GM12878 (cell line): ENCODE data around the gene WHRN. TPM values are rescaled to one million over a fixed set of nuclear protein-coding genes. Genes with fewer than 3 reads are reported as not detected.

Experiments
- ATAC-seq: fragments of 200-7000 bp; cut with Tn5 transposase; 3 replicates; pipeline ENCODE4 v1.9.1; 2020; ENCODE audit warnings: mild to moderate bottlenecking, moderate library complexity
- BruUV-seq: library from RNA; stranded (reverse); fragments of 400-500 nt; replicated peaks from 2 replicates; lab custom pipeline; 2021; lab: Mats Ljungman, UMichigan
- CTCF ChIA-PET: fragments of 300-600 bp; sonication (Branson Sonifier 250); formaldehyde crosslinking; extraction: SDS; loops from one replicate; lab custom pipeline; 2021; ENCODE audit warnings: inconsistent platforms; lab: Yijun Ruan, JAX
- POLR2A ChIA-PET: fragments of 350-600 bp; formaldehyde crosslinking; extraction: SDS; loops from one replicate; lab custom pipeline; 2021; ENCODE audit warnings: inconsistent platforms; lab: Charles Lee
- RAD21 ChIA-PET: fragments of 300-600 bp; sonication (Branson Sonifier 250); formaldehyde crosslinking; loops from one replicate; lab custom pipeline; 2023; ENCODE audit warnings: antibody characterized with exemption; ENCODE audit not compliant: unreplicated experiment; lab: Charles Lee
- SMC1A ChIA-PET: fragments of 300-600 bp; sonication (Branson Sonifier 250); formaldehyde crosslinking; loops from one replicate; lab custom pipeline; 2023; ENCODE audit not compliant: unreplicated experiment, uncharacterized antibody; lab: Charles Lee
- DNase-seq: peaks from one replicate; pipeline ENCODE4 v3.0.0-alpha.2; 2011; ENCODE audit warnings: low read depth, low spot score
- FAIRE-seq: peaks from 3 replicates; lab custom pipeline; 2011; peaks lifted over from hg19 to GRCh38; lab: Jason Lieb, UNC
- H2AFZ ChIP-seq: 2 replicates; pipeline ENCODE4 v1.6.0; 2011; ENCODE audit warnings: low read depth, low read length, control low read depth; ENCODE audit not compliant: control insufficient read depth
- H3K27ac ChIP-seq: 2 replicates; pipeline ENCODE4 v1.5.1; 2011; ENCODE audit warnings: control low read depth; ENCODE audit not compliant: control insufficient read depth, insufficient read depth
- H3K27me3 ChIP-seq, 2 experiments: replicated peaks in 1 of 2; 2 replicates each; pipeline versions ENCODE4 v1.6.0 to v1.6.1; 2011; ENCODE audit warnings: low read length in 1 of 2; ENCODE audit not compliant: control insufficient read depth in 2 of 2, insufficient read depth in 2 of 2
- H3K36me3 ChIP-seq, 2 experiments: 2 replicates each; pipeline ENCODE4 v1.5.1; 2011; ENCODE audit warnings: low read length in 1 of 2; ENCODE audit not compliant: control insufficient read depth in 2 of 2, insufficient read depth in 2 of 2
- H3K4me1 ChIP-seq: 2 replicates; pipeline ENCODE4 v1.6.1; 2011; ENCODE audit warnings: mild to moderate bottlenecking, low read length, moderate library complexity, mixed read lengths; ENCODE audit not compliant: control insufficient read depth, insufficient read depth
- H3K4me2 ChIP-seq: 2 replicates; pipeline ENCODE4 v1.6.0; 2011; ENCODE audit warnings: control low read depth; ENCODE audit not compliant: control insufficient read depth, insufficient read depth
- H3K4me3 ChIP-seq: fragments of 200-600 bp; sonication (generic); 2 replicates; pipeline ENCODE4 v1.5.1; 2016
- H3K79me2 ChIP-seq: 2 replicates; pipeline ENCODE4 v1.6.0; 2011; ENCODE audit warnings: low read length; ENCODE audit not compliant: control insufficient read depth, insufficient read depth
- H3K9ac ChIP-seq: 2 replicates; pipeline ENCODE4 v1.8.0; 2011; ENCODE audit warnings: low read length, control low read depth, mixed read lengths; ENCODE audit not compliant: control insufficient read depth, insufficient read depth
- H3K9me3 ChIP-seq: replicated peaks from 3 replicates; pipeline ENCODE4 v1.5.1; 2011; ENCODE audit warnings: mild to moderate bottlenecking, low read length; ENCODE audit not compliant: control insufficient read depth, insufficient read depth
- H4K20me1 ChIP-seq: 2 replicates; pipeline ENCODE4 v1.6.0; 2011; ENCODE audit not compliant: control insufficient read depth, insufficient read depth
- ETV6 ChIP-seq, 2 experiments: fragments of 450-650 bp in 1 of 2; IDR thresholded peaks in 1 of 2; conservative IDR thresholded peaks in 1 of 2; 2 replicates each; pipeline ENCODE4 v1.6.1; 2014; ENCODE audit warnings: antibody characterized with exemption in 1 of 2, borderline replicate concordance in 1 of 2, low read depth in 1 of 2, mild to moderate bottlenecking in 1 of 2, moderate library complexity in 1 of 2
- MYC ChIP-seq: IDR thresholded peaks from 2 replicates; pipeline ENCODE4 v1.6.1; 2011; ENCODE audit warnings: mild to moderate bottlenecking, low read length, moderate library complexity, inconsistent platforms; ENCODE audit not compliant: insufficient read depth, insufficient replicate concordance, insufficient read length, severe bottlenecking
- SIN3A ChIP-seq: IDR thresholded peaks from 2 replicates; pipeline ENCODE4 v1.6.1; 2012; ENCODE audit warnings: low read depth, low read length, improper control_type of control experiment
- SREBF1 ChIP-seq: IDR thresholded peaks from 2 replicates; pipeline ENCODE4 v1.6.1; 2012; ENCODE audit warnings: mild to moderate bottlenecking, low read length
- SREBF2 ChIP-seq: IDR thresholded peaks from 2 replicates; pipeline ENCODE4 v1.6.1; 2012; ENCODE audit warnings: mild to moderate bottlenecking, low read length
- STAT1 ChIP-seq: fragments of 450-650 bp; conservative IDR thresholded peaks from 2 replicates; pipeline ENCODE4 v1.6.1; 2014; ENCODE audit warnings: antibody characterized with exemption, mild to moderate bottlenecking
- ZNF384 ChIP-seq: IDR thresholded peaks from 2 replicates; pipeline ENCODE4 v1.6.1; 2012; ENCODE audit warnings: low read depth, mild to moderate bottlenecking, low read length, improper control_type of control experiment, borderline replicate concordance
- WGBS: methylation state at CpG from one replicate; pipeline ENCODE4 v1.1.6; 2016; ENCODE audit warnings: low lambda C conversion rate; ENCODE audit not compliant: insufficient replicate concordance, insufficient coverage; ENCODE audit errors: missing lambda C conversion rate; 5-methylcytosine and 5-hydroxymethylcytosine counted together
- in situ Hi-C: fragments of 300-500 bp; cut with MboI; formaldehyde crosslinking; loops from 9 replicates; pipeline ENCODE4 v1.14.3; 2018; ENCODE audit warnings: mixed read lengths
- intact Hi-C: fragments of 100-400 bp; cut with micrococcal nuclease; formaldehyde crosslinking; loops from one replicate; pipeline ENCODE4 v1.14.2; 2022; ENCODE audit not compliant: unreplicated experiment
- polyA plus RNA-seq, 11 experiments: library from polyadenylated mRNA; depleted of rRNA in 4 of 11; unstranded in 6 of 11; stranded (reverse) in 5 of 11; fragments of >200 nt; fragmentation: Nextera tagmentation in 4 of 11; fragmentation: Illumina TruSeq in 1 of 11; extraction: Ambion mirVana in 4 of 11; extraction: Trizol in 1 of 11; gene quantifications; 1 replicate in 1 of 11; 2 replicates in 10 of 11; pipeline versions ENCODE4 v1.2.1 to v1.2.3, GENCODE V29; 2011 to 2016; ENCODE audit warnings: inconsistent platforms in 2 of 11, missing spikeins in 2 of 11, low read depth in 1 of 11
- total RNA-seq, 4 experiments: library from RNA; depleted of rRNA in 3 of 4; stranded (reverse); fragments of >200 nt in 3 of 4; fragmentation: Illumina TruSeq in 1 of 4; extraction: Trizol in 1 of 4; gene quantifications; 2 replicates each; pipeline versions ENCODE4 v1.2.1 to v1.2.3, GENCODE V29; 2013 to 2021
- TF ChIP-seq, protein P1 (sequence below): fragments of 450-650 bp; conservative IDR thresholded peaks from 2 replicates; pipeline ENCODE4 v1.6.1; 2017; ENCODE audit warnings: mild to moderate bottlenecking, moderate library complexity
- TF ChIP-seq, protein P2 (sequence below), 3 experiments: IDR thresholded peaks in 2 of 3; conservative IDR thresholded peaks in 1 of 3; 2 replicates each; pipeline ENCODE4 v1.5.1; 2011; ENCODE audit warnings: low read depth in 3 of 3, low read length in 3 of 3, mild to moderate bottlenecking in 3 of 3, control low read depth in 2 of 3, moderate library complexity in 2 of 3, inconsistent platforms in 1 of 3, mixed read lengths in 1 of 3; ENCODE audit not compliant: control insufficient read depth in 2 of 3, insufficient read depth in 1 of 3; ENCODE audit errors: extremely low read depth in 1 of 3
- TF ChIP-seq, protein P3 (sequence below): fragments of 450-650 bp; IDR thresholded peaks from 2 replicates; pipeline ENCODE4 v1.6.1; 2016; ENCODE audit warnings: mild to moderate bottlenecking

The WHRN gene
- total and polyA plus RNA-seq, 10 of the 15 experiments (the other 5 are each of a cell fraction or from before 2014, with no cell fraction given) = 0.04 to 18.2 (median 0.68) TPM; not detected in 1

DNA sequence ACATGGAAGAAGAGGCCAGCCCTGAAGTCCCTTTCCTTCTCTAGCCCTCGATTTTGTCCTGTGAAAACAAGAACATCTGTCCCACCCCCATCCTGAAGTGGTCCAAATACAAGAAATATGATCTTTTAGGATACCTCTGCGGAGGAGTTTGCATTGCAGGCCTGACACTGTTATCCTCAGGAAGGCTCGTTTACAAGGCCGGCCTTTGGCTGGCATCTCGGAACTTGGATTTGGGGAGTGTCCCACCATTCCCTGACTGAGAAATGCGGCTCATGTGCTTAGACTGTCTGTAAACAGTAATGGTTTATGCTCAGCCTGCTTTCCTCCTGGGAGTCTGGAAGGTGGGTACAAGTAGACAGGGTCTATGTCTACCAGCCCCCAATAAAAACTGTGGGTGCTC, 26.4 kb downstream of the WHRN start:
- ChIA-PET RAD21 (no interaction called here), POLR2A (no interaction called here), CTCF (no interaction called here)
- H3K4me2 ChIP-seq = no peak overlapping the region
- H3K4me3 ChIP-seq = no peak overlapping the region
- H3K36me3 ChIP-seq = peaks cover 0 to 4% of the 10 kb centered on the region in 2 experiments; a peak in 1 of 4 replicates
- no peaks in the 10 kb centered on the region for H3K4me1 ChIP-seq
- ATAC-seq = no peak
- H2AFZ ChIP-seq = no peak overlapping the region
- in situ Hi-C loops = no loop called here
- H3K9me3 ChIP-seq = no peaks in the 10 kb centered on the region
- H4K20me1 ChIP-seq = no peaks in the 10 kb centered on the region
- no peak for DNase-seq
- no peak overlapping the region for H3K27ac ChIP-seq
- H3K79me2 ChIP-seq = no peaks in the 10 kb centered on the region
- peaks cover 0 to 3% of the 10 kb centered on the region in 2 experiments; a peak in 3 of 4 replicates for H3K27me3 ChIP-seq
- H3K9ac ChIP-seq = no peak overlapping the region
- 45% methylated on average over 6 of the region's 6 CpGs for WGBS
- no peak for TF ChIP-seq SREBF1
- TF ChIP-seq, all 136 proteins: peak for 0
- SMC1A ChIA-PET = no interaction called here
- BruUV-seq = no TSS peak
- no peak for FAIRE-seq
- intact Hi-C loops = no loop called here

DNA sequence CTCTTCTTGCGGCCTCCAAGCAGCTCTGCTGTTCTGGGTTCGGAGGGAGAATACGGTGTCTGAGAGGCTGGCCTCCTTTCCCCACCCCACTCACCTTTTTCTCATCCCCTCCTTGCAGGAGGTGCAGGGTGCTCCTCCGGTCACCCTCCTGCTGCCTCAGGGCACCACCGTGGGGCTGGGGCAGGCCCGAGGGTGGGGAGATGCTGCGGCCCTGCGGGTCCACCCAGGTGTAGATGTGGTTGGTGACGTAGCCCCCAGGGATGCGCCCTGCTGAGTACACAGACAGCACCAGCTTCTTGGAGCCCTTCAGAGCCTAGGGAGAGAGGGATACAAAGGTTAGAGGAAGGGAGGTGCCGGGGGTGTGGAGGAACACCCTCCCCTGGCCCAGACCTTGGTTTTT, 26.8 kb downstream of the WHRN start:
- intact Hi-C loops = no loop called here
- Histone ChIP-seq H3K9me3 (no peaks in the 10 kb centered on the region), H3K79me2 (no peaks in the 10 kb centered on the region), H4K20me1 (no peaks in the 10 kb centered on the region), H3K9ac (no peak overlapping the region), H3K27ac (no peak overlapping the region), H3K36me3 (peaks cover 0 to 4% of the 10 kb centered on the region in 2 experiments; a peak in 1 of 4 replicates), H3K4me1 (no peaks in the 10 kb centered on the region), H3K4me3 (no peak overlapping the region), H3K27me3 (peaks cover 0 to 3% of the 10 kb centered on the region in 2 experiments; a peak in 3 of 4 replicates), H2AFZ (no peak overlapping the region), H3K4me2 (no peak overlapping the region)
- ATAC-seq (no peak), FAIRE-seq (no peak), DNase-seq (no peak)
- BruUV-seq = no TSS peak
- ChIA-PET CTCF (no interaction called here), SMC1A (no interaction called here), RAD21 (no interaction called here), POLR2A (no interaction called here)
- in situ Hi-C loops = no loop called here
- 74% methylated on average over 11 of the region's 11 CpGs for WGBS
- TF ChIP-seq MYC (no peak), ZNF384 (no peak), ETV6 (conservative IDR thresholded peaks at IDR 0.05 in 1 of 2, IDR thresholded peaks at IDR 0.05 in 1 of 2; ENCODE audit: borderline replicate concordance in 1 of 2, low read depth in 1 of 2) (no peak), SIN3A (no peak), STAT1 (no peak), SREBF2 (no peak)
- TF ChIP-seq, protein P1, sequence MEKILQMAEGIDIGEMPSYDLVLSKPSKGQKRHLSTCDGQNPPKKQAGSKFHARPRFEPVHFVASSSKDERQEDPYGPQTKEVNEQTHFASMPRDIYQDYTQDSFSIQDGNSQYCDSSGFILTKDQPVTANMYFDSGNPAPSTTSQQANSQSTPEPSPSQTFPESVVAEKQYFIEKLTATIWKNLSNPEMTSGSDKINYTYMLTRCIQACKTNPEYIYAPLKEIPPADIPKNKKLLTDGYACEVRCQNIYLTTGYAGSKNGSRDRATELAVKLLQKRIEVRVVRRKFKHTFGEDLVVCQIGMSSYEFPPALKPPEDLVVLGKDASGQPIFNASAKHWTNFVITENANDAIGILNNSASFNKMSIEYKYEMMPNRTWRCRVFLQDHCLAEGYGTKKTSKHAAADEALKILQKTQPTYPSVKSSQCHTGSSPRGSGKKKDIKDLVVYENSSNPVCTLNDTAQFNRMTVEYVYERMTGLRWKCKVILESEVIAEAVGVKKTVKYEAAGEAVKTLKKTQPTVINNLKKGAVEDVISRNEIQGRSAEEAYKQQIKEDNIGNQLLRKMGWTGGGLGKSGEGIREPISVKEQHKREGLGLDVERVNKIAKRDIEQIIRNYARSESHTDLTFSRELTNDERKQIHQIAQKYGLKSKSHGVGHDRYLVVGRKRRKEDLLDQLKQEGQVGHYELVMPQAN = no peak
- TF ChIP-seq, protein P2, sequence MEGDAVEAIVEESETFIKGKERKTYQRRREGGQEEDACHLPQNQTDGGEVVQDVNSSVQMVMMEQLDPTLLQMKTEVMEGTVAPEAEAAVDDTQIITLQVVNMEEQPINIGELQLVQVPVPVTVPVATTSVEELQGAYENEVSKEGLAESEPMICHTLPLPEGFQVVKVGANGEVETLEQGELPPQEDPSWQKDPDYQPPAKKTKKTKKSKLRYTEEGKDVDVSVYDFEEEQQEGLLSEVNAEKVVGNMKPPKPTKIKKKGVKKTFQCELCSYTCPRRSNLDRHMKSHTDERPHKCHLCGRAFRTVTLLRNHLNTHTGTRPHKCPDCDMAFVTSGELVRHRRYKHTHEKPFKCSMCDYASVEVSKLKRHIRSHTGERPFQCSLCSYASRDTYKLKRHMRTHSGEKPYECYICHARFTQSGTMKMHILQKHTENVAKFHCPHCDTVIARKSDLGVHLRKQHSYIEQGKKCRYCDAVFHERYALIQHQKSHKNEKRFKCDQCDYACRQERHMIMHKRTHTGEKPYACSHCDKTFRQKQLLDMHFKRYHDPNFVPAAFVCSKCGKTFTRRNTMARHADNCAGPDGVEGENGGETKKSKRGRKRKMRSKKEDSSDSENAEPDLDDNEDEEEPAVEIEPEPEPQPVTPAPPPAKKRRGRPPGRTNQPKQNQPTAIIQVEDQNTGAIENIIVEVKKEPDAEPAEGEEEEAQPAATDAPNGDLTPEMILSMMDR (IDR thresholded peaks at IDR 0.05 in 2 of 3, conservative IDR thresholded peaks at IDR 0.05 in 1 of 3; ENCODE audit: control insufficient read depth in 2 of 3, extremely low read depth in 1 of 3, insufficient read depth in 1 of 3, low read depth in 3 of 3, low read length in 3 of 3) = no peak
- TF ChIP-seq, protein P3, sequence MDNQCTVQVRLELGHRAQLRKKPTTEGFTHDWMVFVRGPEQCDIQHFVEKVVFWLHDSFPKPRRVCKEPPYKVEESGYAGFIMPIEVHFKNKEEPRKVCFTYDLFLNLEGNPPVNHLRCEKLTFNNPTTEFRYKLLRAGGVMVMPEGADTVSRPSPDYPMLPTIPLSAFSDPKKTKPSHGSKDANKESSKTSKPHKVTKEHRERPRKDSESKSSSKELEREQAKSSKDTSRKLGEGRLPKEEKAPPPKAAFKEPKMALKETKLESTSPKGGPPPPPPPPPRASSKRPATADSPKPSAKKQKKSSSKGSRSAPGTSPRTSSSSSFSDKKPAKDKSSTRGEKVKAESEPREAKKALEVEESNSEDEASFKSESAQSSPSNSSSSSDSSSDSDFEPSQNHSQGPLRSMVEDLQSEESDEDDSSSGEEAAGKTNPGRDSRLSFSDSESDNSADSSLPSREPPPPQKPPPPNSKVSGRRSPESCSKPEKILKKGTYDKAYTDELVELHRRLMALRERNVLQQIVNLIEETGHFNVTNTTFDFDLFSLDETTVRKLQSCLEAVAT = no peak
